IMR-90 (cell line): ENCODE data around the gene TMEM95. TPM values are rescaled to one million over a fixed set of nuclear protein-coding genes. Genes with fewer than 3 reads are reported as not detected.

Experiments used
- ATAC-seq: fragments of 200-7000 bp; cut with Tn5 transposase; 2 replicates; pipeline ENCODE4 v1.9.1; 2020; ENCODE audit warnings: low read depth, mild to moderate bottlenecking, moderate library complexity
- BruUV-seq: library from RNA; stranded (reverse); fragments of 400-500 nt; replicated peaks from 2 replicates; lab custom pipeline; 2021; lab: Mats Ljungman, UMichigan
- CTCF ChIA-PET: fragments of 300-600 bp; formaldehyde crosslinking; extraction: SDS; loops from one replicate; lab custom pipeline; 2021; ENCODE audit warnings: antibody characterized with exemption; lab: Yijun Ruan, JAX
- POLR2A ChIA-PET: fragments of 300-600 bp; sonication (Branson Sonifier 250); formaldehyde crosslinking; loops from one replicate; lab custom pipeline; 2022; ENCODE audit warnings: antibody characterized with exemption; ENCODE audit not compliant: unreplicated experiment; lab: Charles Lee
- DNase-seq: peaks from one replicate; pipeline ENCODE4 v3.0.0; 2013
- H2AFZ ChIP-seq: replicated peaks from 2 replicates; pipeline ENCODE3; 2013; ENCODE audit warnings: low read length, mild to moderate bottlenecking; ENCODE audit not compliant: poor library complexity
- H2AK5ac ChIP-seq: 2 replicates; pipeline ENCODE4 v1.6.1; 2013; ENCODE audit warnings: low read depth, low read length, inconsistent platforms
- H2AK9ac ChIP-seq: replicated peaks from 2 replicates; pipeline ENCODE3; 2013; ENCODE audit warnings: mild to moderate bottlenecking, low read depth, low read length, moderate library complexity; ENCODE audit not compliant: poor library complexity
- H2BK120ac ChIP-seq: 2 replicates; pipeline ENCODE4 v1.6.1; 2013; ENCODE audit warnings: low read depth, low read length, inconsistent platforms
- H2BK15ac ChIP-seq: 3 replicates; pipeline ENCODE4 v1.6.1; 2013; ENCODE audit warnings: low read depth, low read length, inconsistent platforms
- H2BK20ac ChIP-seq: 2 replicates; pipeline ENCODE4 v1.6.1; 2013; ENCODE audit warnings: low read depth, mild to moderate bottlenecking, inconsistent platforms, low read length, moderate library complexity
- H2BK5ac ChIP-seq: 2 replicates; pipeline ENCODE4 v1.6.1; 2013; ENCODE audit warnings: mild to moderate bottlenecking, low read depth, low read length, inconsistent platforms; ENCODE audit not compliant: poor library complexity, severe bottlenecking
- H3K14ac ChIP-seq: replicated peaks from 2 replicates; pipeline ENCODE4 v1.6.1; 2013; ENCODE audit warnings: low read depth, low read length, inconsistent platforms
- H3K18ac ChIP-seq: 2 replicates; pipeline ENCODE4 v1.6.1; 2013; ENCODE audit warnings: low read depth, low read length, control low read depth
- H3K23ac ChIP-seq: 2 replicates; pipeline ENCODE4 v1.6.1; 2013; ENCODE audit warnings: low read depth, low read length, inconsistent platforms
- H3K27ac ChIP-seq: 2 replicates; pipeline ENCODE4 v1.5.1; 2013; ENCODE audit warnings: mild to moderate bottlenecking, control low read depth, low read length; ENCODE audit not compliant: insufficient read depth
- H3K27me3 ChIP-seq: 2 replicates; pipeline ENCODE4 v1.6.1; 2013; ENCODE audit warnings: low read length; ENCODE audit not compliant: control insufficient read depth, insufficient read depth
- H3K36me3 ChIP-seq: 2 replicates; pipeline ENCODE4 v1.6.1; 2013; ENCODE audit warnings: low read length, mixed read lengths; ENCODE audit not compliant: control insufficient read depth, insufficient read depth
- H3K4ac ChIP-seq: 2 replicates; pipeline ENCODE4 v1.6.1; 2013; ENCODE audit warnings: low read depth, low read length, inconsistent platforms
- H3K4me1 ChIP-seq: 2 replicates; pipeline ENCODE4 v1.6.1; 2013; ENCODE audit warnings: low read length, mixed read lengths; ENCODE audit not compliant: control insufficient read depth, insufficient read depth
- H3K4me2 ChIP-seq: 2 replicates; pipeline ENCODE4 v1.6.1; 2013; ENCODE audit warnings: low read depth, mild to moderate bottlenecking, control low read depth, low read length, moderate library complexity
- H3K4me3 ChIP-seq: 2 replicates; pipeline ENCODE4 v1.5.1; 2013; ENCODE audit warnings: low read depth, mild to moderate bottlenecking, control low read depth, low read length, moderate library complexity; ENCODE audit not compliant: insufficient read depth
- H3K56ac ChIP-seq: 2 replicates; pipeline ENCODE4 v1.6.1; 2013; ENCODE audit warnings: low read length, inconsistent platforms; ENCODE audit not compliant: insufficient read depth; ENCODE audit errors: extremely low read depth
- H3K79me1 ChIP-seq, 2 experiments: 2 replicates each; pipeline ENCODE4 v1.6.1; 2013; ENCODE audit warnings: low read length in 2 of 2, inconsistent platforms in 1 of 2, low read depth in 1 of 2
- H3K9ac ChIP-seq: 2 replicates; pipeline ENCODE4 v1.6.1; 2013; ENCODE audit warnings: low read depth, low read length, control low read depth
- H3K9me1 ChIP-seq: 2 replicates; pipeline ENCODE4 v1.6.1; 2013; ENCODE audit warnings: low read length, inconsistent platforms; ENCODE audit not compliant: insufficient read depth
- H3K9me3 ChIP-seq: 2 replicates; pipeline ENCODE4 v1.6.1; 2013; ENCODE audit warnings: low read length; ENCODE audit not compliant: control insufficient read depth, insufficient read depth
- H4K20me1 ChIP-seq: 2 replicates; pipeline ENCODE4 v1.6.1; 2013; ENCODE audit warnings: low read length, inconsistent platforms; ENCODE audit not compliant: insufficient read depth
- H4K5ac ChIP-seq: 2 replicates; pipeline ENCODE4 v1.6.1; 2013; ENCODE audit warnings: mild to moderate bottlenecking, low read depth, low read length, control low read depth
- H4K8ac ChIP-seq, 2 experiments: 2 replicates each; pipeline ENCODE4 v1.6.1; 2013; ENCODE audit warnings: low read depth in 2 of 2, low read length in 2 of 2, control low read depth in 1 of 2, inconsistent platforms in 1 of 2
- H4K91ac ChIP-seq: 2 replicates; pipeline ENCODE4 v1.6.1; 2013; ENCODE audit warnings: low read depth, low read length, inconsistent platforms; ENCODE audit not compliant: insufficient read depth
- BHLHE40 ChIP-seq: fragments of 150-350 bp; IDR thresholded peaks from 2 replicates; pipeline ENCODE4 v1.6.1; 2016; ENCODE audit warnings: mild to moderate bottlenecking, low read depth, low read length
- CEBPB ChIP-seq: IDR thresholded peaks from 2 replicates; pipeline ENCODE4 v1.6.1; 2012; ENCODE audit warnings: low read depth, low read length, improper control_type of control experiment
- CHD1 ChIP-seq: IDR thresholded peaks from 2 replicates; pipeline ENCODE4 v1.6.1; 2012; ENCODE audit warnings: low read depth, low read length, improper control_type of control experiment
- CTCF ChIP-seq: conservative IDR thresholded peaks from 2 replicates; pipeline ENCODE4 v1.5.1; 2012; ENCODE audit warnings: mild to moderate bottlenecking, low read depth, low read length, improper control_type of control experiment
- ELK1 ChIP-seq: fragments of 150-350 bp; IDR thresholded peaks from 2 replicates; pipeline ENCODE4 v1.6.1; 2016; ENCODE audit warnings: low read depth, mild to moderate bottlenecking, low read length, moderate library complexity, borderline replicate concordance
- FOS ChIP-seq: fragments of 150-350 bp; IDR thresholded peaks from 2 replicates; pipeline ENCODE4 v1.6.1; 2016; ENCODE audit warnings: low read depth, low read length
- NFE2L2 ChIP-seq: fragments of 150-350 bp; IDR thresholded peaks from 2 replicates; pipeline ENCODE4 v1.6.1; 2016; ENCODE audit warnings: low read depth, mild to moderate bottlenecking, low read length
- RCOR1 ChIP-seq: IDR thresholded peaks from 2 replicates; pipeline ENCODE4 v1.6.1; 2012; ENCODE audit warnings: mild to moderate bottlenecking, low read length, improper control_type of control experiment; ENCODE audit not compliant: insufficient replicate concordance
- RFX5 ChIP-seq: IDR thresholded peaks from 2 replicates; pipeline ENCODE4 v1.8.0; 2012; ENCODE audit warnings: low read depth, mild to moderate bottlenecking, low read length, moderate library complexity
- SMC3 ChIP-seq: fragments of 150-350 bp; IDR thresholded peaks from 2 replicates; pipeline ENCODE4 v1.6.1; 2016; ENCODE audit warnings: low read depth, mild to moderate bottlenecking, antibody characterized with exemption, low read length, moderate library complexity
- WGBS, 2 experiments: methylation state at CpG; one replicate each; pipeline versions ENCODE4 v1.1.5 to v1.1.7; 2013; ENCODE audit warnings: missing lambda C conversion rate in 2 of 2; ENCODE audit not compliant: insufficient read length in 1 of 2; ENCODE audit errors: extremely low coverage in 2 of 2; 5-methylcytosine and 5-hydroxymethylcytosine counted together
- dilution Hi-C: fragments of 300-500 bp; cut with HindIII; formaldehyde crosslinking; loops from one replicate; pipeline ENCODE4 v1.14.3; 2018; ENCODE audit warnings: low sequenced_read_pairs; ENCODE audit not compliant: unreplicated experiment
- in situ Hi-C: fragments of 300-500 bp; cut with MboI; formaldehyde crosslinking; loops from 3 replicates; pipeline ENCODE4 v1.14.3; 2019; ENCODE audit warnings: low sequenced_read_pairs, inconsistent platforms, mixed read lengths
- intact Hi-C: fragments of 100-400 bp; cut with micrococcal nuclease; formaldehyde crosslinking; loops from 2 replicates; pipeline ENCODE4 v1.10.0; 2022
- polyA plus RNA-seq, 3 experiments: library from polyadenylated mRNA; depleted of rRNA; stranded (reverse); fragments of >200 nt; gene quantifications; 2 replicates each; pipeline ENCODE4 v1.2.3, GENCODE V29; 2012; ENCODE audit warnings: low replicate concordance in 1 of 3
- total RNA-seq: library from RNA; depleted of rRNA; stranded (reverse); fragments of >200 nt; gene quantifications from 2 replicates; pipeline ENCODE4 v1.2.3, GENCODE V29; 2012

The TMEM95 gene
- total and polyA plus RNA-seq, 2 of the 4 experiments (the other 2 are of a cell fraction), result not detected

- TF ChIP-seq ELK1, result no peak
Measured at GRCh38 chr17:7389924-7390910, 35.3 kb downstream of the TMEM95 start (continued).

- no TSS peak for BruUV-seq
- Histone ChIP-seq H2BK15ac (no peak overlapping the region), H2AK5ac (no peak overlapping the region), H3K27ac (no peak overlapping the region), H3K9me1 (peaks cover 7% of the 10 kb centered on the region; the same call in 1 of the 2 replicates), H3K23ac (no peak overlapping the region), H3K4me3 (no peak overlapping the region), H3K79me1 (peaks cover 14 to 32% of the 10 kb centered on the region in 2 experiments), H3K14ac (no peak overlapping the region), H3K56ac (no peak overlapping the region), H2BK120ac (no peak overlapping the region), H3K27me3 (no peaks in the 10 kb centered on the region), H3K4me1 (peaks cover 8% of the 10 kb centered on the region), H3K4ac (no peak overlapping the region), H3K4me2 (no peak overlapping the region), H4K8ac (no peak overlapping the region), H2AFZ (no peak overlapping the region), H3K18ac (no peak overlapping the region), H3K9ac (no peak overlapping the region), H2BK5ac (no peak overlapping the region), H3K36me3 (peaks cover 44% of the 10 kb centered on the region), H3K9me3 (no peaks in the 10 kb centered on the region), H4K91ac (no peak overlapping the region), H2BK20ac (no peak overlapping the region), H2AK9ac (no peak overlapping the region), H4K20me1 (no peaks in the 10 kb centered on the region), H4K5ac (no peak overlapping the region)
- ChIA-PET CTCF (no interaction called here), POLR2A (no interaction called here)
- intact Hi-C loops, result no loop called here
- dilution Hi-C loops, result no loop called here
- DNase-seq, result no peak
- no peak for ATAC-seq
- WGBS, 2 experiments, result no CpG with 5 or more reads among the region's 2 CpGs
- in situ Hi-C loops, result loop anchor here (5.0 kb wide), 1 partner anchor 34 kb away; the partner anchor contains the start of gene TMEM95
- TF ChIP-seq CTCF, result no peak
- no peak for TF ChIP-seq RCOR1
- TF ChIP-seq BHLHE40, result no peak
- TF ChIP-seq FOS, result no peak
- TF ChIP-seq CHD1, result no peak
- TF ChIP-seq SMC3, result no peak
- TF ChIP-seq NFE2L2, result no peak
- no peak for TF ChIP-seq CEBPB
- no peak for TF ChIP-seq RFX5
- no peak for TF ChIP-seq ELK1
Measured at GRCh38 chr17:7391307-7391706, 36.4 kb downstream of the TMEM95 start.
